ENCODE measurements around the gene UBE2E1.
"Not testable (repeated sequence)": the region's sequence is repeated elsewhere in the genome, so short reads cannot be mapped to it uniquely, and the experiment has no call there.

Gene UBE2E1

DNA sequence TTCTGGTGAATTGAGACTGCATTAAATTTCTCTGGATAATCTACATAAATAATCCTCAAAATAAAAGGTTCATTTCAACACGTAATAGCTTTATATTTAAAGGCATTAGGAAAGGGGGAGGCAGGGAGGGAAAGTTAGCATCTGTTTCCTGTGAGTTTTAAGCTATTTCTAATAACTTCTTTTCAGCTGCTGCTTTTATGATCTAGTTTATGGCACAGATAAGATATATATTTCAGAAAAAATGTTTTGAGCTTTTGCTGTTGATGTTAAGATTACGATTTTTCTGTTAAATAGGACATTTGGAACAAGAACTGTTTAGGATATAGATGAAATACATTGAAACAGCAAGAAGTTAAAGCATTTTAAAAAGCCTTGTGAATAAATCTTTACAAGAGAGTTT is 30.0 kb downstream of the UBE2E1 start:
- Histone ChIP-seq H3K27ac (ENCODE audit: low read length) (no peak overlapping the region), H3K27me3 (ENCODE audit: insufficient read depth, low read length) (no peaks in the 10 kb centered on the region), H3K4me3 (ENCODE audit: low read length) (no peak overlapping the region), H3K9me3 (ENCODE audit: insufficient read depth, low read depth, low read length) (no peaks in the 10 kb centered on the region), H3K4me1 (ENCODE audit: insufficient read depth, low read length) (peaks cover 17% of the 10 kb centered on the region), H3K36me3 (ENCODE audit: insufficient read depth, low read depth, low read length) (no peaks in the 10 kb centered on the region), H3K9ac (ENCODE audit: low read depth, low read length) (no peak overlapping the region)

DNA sequence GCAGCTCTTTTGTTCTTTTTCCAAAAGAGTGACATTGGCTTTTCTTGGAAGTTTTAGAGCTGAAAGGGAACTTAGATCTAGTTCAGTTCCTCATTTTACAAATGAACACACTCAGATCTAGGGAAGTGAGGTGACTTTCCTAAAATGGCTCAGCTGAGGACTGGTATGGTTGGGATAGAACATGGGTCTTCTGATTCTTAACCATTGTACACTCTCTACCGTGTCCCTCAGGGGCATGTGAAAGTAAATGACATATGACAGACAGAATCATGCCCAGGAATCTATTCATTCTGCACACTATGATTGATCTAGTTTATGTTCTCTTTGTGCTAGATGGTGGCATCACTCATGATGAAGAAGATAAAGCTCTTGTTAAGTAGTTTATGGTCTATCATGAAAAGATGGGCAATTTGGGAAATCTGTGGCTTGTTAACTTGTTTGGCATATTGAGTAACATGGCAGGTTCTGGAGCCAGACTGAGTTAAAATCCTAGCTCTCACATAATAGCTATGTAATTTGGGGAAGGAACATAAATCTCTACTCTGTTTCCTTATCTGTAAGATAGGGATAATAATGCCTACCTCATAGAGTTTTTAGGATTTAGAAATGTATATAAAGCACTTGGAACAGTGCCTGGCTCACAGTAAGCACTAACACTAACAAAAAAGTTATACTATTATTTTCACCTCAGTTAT is 30.9 kb downstream of the UBE2E1 start:
- H3K4me1 ChIP-seq (ENCODE audit: insufficient read depth, low read length) = peaks cover 17% of the 10 kb centered on the region
- H3K4me3 ChIP-seq (ENCODE audit: low read length) = no peak overlapping the region
- H3K36me3 ChIP-seq (ENCODE audit: insufficient read depth, low read depth, low read length) = no peaks in the 10 kb centered on the region
- no peaks in the 10 kb centered on the region for H3K27me3 ChIP-seq (ENCODE audit: insufficient read depth, low read length)
- H3K27ac ChIP-seq (ENCODE audit: low read length) = no peak overlapping the region
- H3K9ac ChIP-seq (ENCODE audit: low read depth, low read length) = no peak overlapping the region
- no peaks in the 10 kb centered on the region for H3K9me3 ChIP-seq (ENCODE audit: insufficient read depth, low read depth, low read length)

DNA sequence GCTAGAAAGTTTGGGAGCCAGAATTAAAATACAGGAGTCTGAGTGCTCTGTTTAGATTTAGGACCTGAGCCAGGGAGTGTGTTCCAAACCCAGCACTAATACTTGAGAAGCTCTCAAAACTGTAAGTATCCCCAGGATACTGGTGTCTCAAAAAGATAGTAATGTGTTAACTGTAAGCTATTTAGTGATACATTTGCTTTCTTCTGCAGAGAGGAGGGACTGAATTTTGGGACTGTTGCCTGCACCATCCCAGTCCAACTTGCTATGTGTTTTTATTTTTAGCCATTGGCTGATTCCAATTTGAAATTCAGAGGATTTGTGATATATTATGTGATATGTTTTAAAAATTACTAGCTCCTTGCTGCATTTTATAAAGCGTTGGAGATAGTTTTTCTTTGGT is 31.5 kb downstream of the UBE2E1 start:
- no peak overlapping the region for H3K27ac ChIP-seq (ENCODE audit: low read length)
- H3K27me3 ChIP-seq (ENCODE audit: insufficient read depth, low read length) = no peaks in the 10 kb centered on the region
- H3K4me1 ChIP-seq (ENCODE audit: insufficient read depth, low read length) = peaks cover 17% of the 10 kb centered on the region
- no peak overlapping the region for H3K9ac ChIP-seq (ENCODE audit: low read depth, low read length)
- no peaks in the 10 kb centered on the region for H3K36me3 ChIP-seq (ENCODE audit: insufficient read depth, low read depth, low read length)
- no peak overlapping the region for H3K4me3 ChIP-seq (ENCODE audit: low read length)
- no peaks in the 10 kb centered on the region for H3K9me3 ChIP-seq (ENCODE audit: insufficient read depth, low read depth, low read length)

DNA sequence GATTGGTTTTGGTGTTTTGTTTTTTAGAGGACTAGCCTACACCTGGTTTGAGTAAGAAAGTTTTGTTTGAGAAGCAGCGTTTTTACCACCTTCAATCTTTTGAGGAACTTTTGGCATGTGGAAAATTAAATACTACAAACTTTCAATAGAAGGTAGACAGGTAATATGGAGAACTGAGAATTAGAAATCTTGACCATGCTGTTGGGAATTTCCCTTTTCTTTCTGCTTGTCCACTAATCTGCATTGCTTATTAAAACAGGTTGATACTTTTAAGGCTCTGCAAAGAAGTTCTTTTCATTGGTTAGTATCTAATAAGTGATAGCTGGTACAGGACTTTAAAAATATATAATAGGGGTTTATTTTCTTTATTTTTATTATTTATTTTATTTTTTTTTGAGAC is 31.9 kb downstream of the UBE2E1 start:
- Histone ChIP-seq H3K9ac (ENCODE audit: low read depth, low read length) (no peak overlapping the region), H3K9me3 (ENCODE audit: insufficient read depth, low read depth, low read length) (no peaks in the 10 kb centered on the region), H3K36me3 (ENCODE audit: insufficient read depth, low read depth, low read length) (no peaks in the 10 kb centered on the region), H3K4me1 (ENCODE audit: insufficient read depth, low read length) (peaks cover 17% of the 10 kb centered on the region), H3K27me3 (ENCODE audit: insufficient read depth, low read length) (no peaks in the 10 kb centered on the region), H3K27ac (ENCODE audit: low read length) (no peak overlapping the region), H3K4me3 (ENCODE audit: low read length) (no peak overlapping the region)

DNA sequence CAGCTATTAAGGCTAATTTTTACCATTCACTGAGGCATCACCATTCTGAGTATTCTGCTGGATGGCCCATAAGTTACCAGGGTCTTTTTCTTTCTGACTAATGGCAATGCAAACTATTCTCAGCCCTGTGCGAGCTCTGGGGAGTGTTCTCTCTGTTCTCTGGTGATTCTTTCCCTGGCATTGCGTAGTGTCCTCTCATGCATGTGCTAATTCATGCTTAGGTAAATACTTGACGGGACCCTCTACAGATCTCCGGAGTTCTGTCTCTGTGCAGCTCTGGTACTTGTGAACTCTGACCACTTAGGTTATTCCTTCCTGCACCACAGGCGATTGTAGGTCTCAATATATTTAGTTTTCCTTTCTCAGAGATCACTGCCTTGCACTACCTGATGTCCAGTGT is 34.8 kb downstream of the UBE2E1 start:
- Histone ChIP-seq H3K27me3 (ENCODE audit: insufficient read depth, low read length) (no peaks in the 10 kb centered on the region), H3K9me3 (ENCODE audit: insufficient read depth, low read depth, low read length) (no peaks in the 10 kb centered on the region), H3K9ac (ENCODE audit: low read depth, low read length) (no peak overlapping the region), H3K36me3 (ENCODE audit: insufficient read depth, low read depth, low read length) (0 out of 2 replicates have a peak, but pooled peaks cover 6% of the 10 kb centered on the region), H3K4me1 (ENCODE audit: insufficient read depth, low read length) (peaks cover 13% of the 10 kb centered on the region), H3K27ac (ENCODE audit: low read length) (no peak overlapping the region), H3K4me3 (ENCODE audit: low read length) (no peak overlapping the region)

DNA sequence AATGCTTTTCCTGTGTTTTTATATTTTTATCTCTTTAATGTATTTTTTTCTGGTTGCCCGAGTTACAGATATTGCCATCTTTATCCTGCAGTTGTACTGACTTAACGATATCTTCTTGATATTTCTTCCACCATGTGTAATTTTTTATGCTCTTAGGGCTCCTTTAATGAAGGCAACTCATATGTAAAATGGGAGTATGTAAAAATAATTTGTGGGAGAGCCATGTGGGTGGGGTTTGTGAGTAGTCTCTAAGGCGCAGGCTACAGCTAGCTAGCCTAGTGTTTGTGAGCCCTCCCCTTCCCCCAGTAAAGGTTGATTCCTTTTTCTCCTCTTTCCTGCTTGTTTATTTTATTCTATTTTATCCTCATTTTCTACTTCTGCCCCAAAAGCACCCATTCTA is 38.1 kb downstream of the UBE2E1 start:
- no peak overlapping the region for H3K4me3 ChIP-seq (ENCODE audit: low read length)
- no peak overlapping the region for H3K27ac ChIP-seq (ENCODE audit: low read length)
- peaks cover 13% of the 10 kb centered on the region for H3K4me1 ChIP-seq (ENCODE audit: insufficient read depth, low read length)
- H3K36me3 ChIP-seq (ENCODE audit: insufficient read depth, low read depth, low read length) = 0 out of 2 replicates have a peak, but pooled peaks cover 6% of the 10 kb centered on the region
- H3K9ac ChIP-seq (ENCODE audit: low read depth, low read length) = no peak overlapping the region
- no peaks in the 10 kb centered on the region for H3K27me3 ChIP-seq (ENCODE audit: insufficient read depth, low read length)
- no peaks in the 10 kb centered on the region for H3K9me3 ChIP-seq (ENCODE audit: insufficient read depth, low read depth, low read length)

DNA sequence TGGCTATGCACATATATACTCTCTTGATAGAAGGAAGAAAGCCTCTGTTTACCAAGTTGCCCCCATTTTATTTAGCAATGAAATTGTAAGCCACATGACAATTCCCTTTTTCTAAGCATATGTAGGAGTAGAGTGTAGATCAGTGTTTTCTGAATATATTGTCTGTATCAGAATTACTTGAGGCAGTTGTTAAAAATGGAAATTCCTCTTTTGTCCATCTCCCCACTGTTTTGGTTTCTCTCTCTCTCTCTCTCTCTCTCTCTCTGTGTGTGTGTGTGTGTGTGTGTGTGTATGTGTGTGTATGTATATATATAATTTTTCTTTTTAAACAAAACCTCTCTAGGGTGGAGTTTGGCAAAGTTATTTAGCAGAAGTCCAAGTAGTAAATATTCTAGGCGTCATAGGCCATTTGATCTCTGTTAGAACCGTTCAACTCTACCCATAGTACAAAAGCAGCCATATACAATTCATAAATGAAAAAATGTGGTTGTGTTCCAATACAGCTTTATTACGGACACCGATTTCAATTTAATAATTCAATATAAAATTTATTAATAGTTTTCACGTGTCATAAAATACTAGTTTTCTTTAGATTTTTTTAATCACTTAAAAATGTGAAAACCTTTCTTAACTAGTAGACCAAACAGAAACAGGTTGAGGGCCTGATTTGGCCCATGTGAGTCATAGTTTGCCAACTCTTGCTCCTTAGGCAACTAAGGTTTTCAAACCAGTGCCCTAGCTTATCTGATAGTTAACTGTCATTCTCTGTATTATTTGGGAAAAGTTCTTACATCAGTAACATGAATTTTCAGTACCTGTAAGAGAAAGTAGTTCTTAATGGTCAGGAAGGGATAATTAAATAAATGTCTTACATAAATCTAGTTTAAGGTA is 39.8 kb downstream of the UBE2E1 start:
- 0 out of 2 replicates have a peak, but pooled peaks cover 6% of the 10 kb centered on the region for H3K36me3 ChIP-seq (ENCODE audit: insufficient read depth, low read depth, low read length)
- no peak overlapping the region for H3K9ac ChIP-seq (ENCODE audit: low read depth, low read length)
- peaks cover 3% of the 10 kb centered on the region for H3K4me1 ChIP-seq (ENCODE audit: insufficient read depth, low read length)
- no peak overlapping the region for H3K4me3 ChIP-seq (ENCODE audit: low read length)
- no peaks in the 10 kb centered on the region for H3K27me3 ChIP-seq (ENCODE audit: insufficient read depth, low read length)
- no peaks in the 10 kb centered on the region for H3K9me3 ChIP-seq (ENCODE audit: insufficient read depth, low read depth, low read length)
- H3K27ac ChIP-seq (ENCODE audit: low read length) = no peak overlapping the region

DNA sequence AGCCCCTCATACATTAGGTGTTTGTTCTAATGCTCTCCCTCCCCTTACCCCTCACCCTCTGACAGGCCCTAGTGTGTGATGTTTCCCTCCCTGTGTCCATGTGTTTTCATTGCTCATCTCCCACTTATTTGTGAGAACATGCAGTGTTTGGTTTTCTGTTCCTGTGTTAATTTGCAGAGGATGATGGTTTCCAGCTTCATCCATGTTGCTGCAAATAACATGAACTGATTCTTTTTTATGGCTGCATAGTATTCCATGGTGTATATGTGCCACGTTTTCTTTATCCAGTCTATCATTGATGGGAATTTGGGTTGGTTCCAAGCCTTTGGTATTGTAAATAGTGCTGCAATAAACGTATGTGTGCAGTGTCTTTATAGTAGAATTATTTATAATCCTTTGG is 43.7 kb downstream of the UBE2E1 start:
- H3K4me3 ChIP-seq (ENCODE audit: low read length); H3K27me3 ChIP-seq (ENCODE audit: insufficient read depth, low read length); H3K27ac ChIP-seq (ENCODE audit: low read length); H3K9me3 ChIP-seq (ENCODE audit: insufficient read depth, low read depth, low read length); H3K9ac ChIP-seq (ENCODE audit: low read depth, low read length); H3K4me1 ChIP-seq (ENCODE audit: insufficient read depth, low read length): not testable (repeated sequence)
- H3K36me3 ChIP-seq (ENCODE audit: insufficient read depth, low read depth, low read length) = peaks cover 10% of the 10 kb centered on the region

DNA sequence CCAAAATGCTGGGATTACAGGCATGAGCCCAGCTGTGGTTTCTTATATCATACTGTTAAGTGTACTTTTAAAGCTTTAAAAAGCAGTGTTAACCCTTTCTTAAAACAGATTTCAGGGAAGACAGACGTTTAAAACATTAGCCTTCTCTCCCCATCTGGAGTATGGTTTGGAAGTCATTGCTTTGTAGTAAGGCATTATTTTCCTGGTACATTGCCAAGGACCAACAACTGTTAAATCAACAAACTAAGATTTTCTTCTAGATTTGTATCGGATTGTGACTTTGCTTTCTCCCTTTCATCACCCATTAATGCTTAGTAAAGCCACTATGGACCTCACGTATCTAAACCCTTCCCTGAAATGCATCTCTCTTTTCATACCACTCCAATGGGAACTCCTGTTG is 50.5 kb downstream of the UBE2E1 start:
- peaks cover 2% of the 10 kb centered on the region for H3K4me1 ChIP-seq (ENCODE audit: insufficient read depth, low read length)
- no peak overlapping the region for H3K27ac ChIP-seq (ENCODE audit: low read length)

DNA sequence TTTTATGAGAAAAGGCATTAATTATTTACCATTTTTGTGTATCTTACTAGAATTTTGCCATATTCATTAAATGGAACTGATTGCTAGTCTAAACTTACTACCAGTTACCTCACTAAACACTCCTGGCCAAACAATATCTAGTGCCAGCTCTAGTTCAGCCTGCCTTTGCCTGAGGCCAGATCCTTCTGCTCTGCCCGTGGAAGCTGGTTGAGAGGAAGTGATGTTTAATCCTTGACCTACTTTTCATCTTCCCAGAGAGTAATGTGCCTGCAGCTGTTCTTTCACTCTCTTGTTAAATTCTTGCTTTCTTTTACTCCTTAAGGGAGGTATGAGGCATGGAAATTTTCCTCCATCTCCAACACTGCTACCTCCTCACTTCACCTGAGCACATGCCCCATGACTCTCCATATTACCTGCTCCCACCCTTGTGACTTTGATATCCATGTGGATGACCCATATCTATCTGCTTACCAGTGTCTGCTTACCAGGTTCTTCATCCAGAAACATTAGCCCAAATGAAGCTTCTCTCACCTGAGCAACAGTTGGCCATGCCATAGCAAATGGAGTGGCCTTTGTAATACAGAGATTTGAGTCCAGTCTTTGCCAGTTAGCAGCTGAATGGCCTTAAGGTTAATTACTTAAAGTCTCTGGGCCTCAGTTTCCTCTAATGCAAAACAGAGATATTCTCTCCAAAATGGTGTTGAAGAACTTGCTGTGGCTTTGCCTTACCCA is 53.4 kb downstream of the UBE2E1 start:
- Histone ChIP-seq H3K27ac (ENCODE audit: low read length) (no peak overlapping the region), H3K9me3 (ENCODE audit: insufficient read depth, low read depth, low read length) (no peaks in the 10 kb centered on the region), H3K4me1 (ENCODE audit: insufficient read depth, low read length) (peaks cover 2% of the 10 kb centered on the region), H3K36me3 (ENCODE audit: insufficient read depth, low read depth, low read length) (no peaks in the 10 kb centered on the region), H3K4me3 (ENCODE audit: low read length) (no peak overlapping the region), H3K27me3 (ENCODE audit: insufficient read depth, low read length) (no peaks in the 10 kb centered on the region), H3K9ac (ENCODE audit: low read depth, low read length) (no peak overlapping the region)

More for the DNA sequence above, 50.5 kb downstream of the UBE2E1 start:
- H3K36me3 ChIP-seq (ENCODE audit: insufficient read depth, low read depth, low read length) = peaks cover 9% of the 10 kb centered on the region
- H3K9ac ChIP-seq (ENCODE audit: low read depth, low read length) = no peak overlapping the region
- H3K4me3 ChIP-seq (ENCODE audit: low read length) = no peak overlapping the region
- H3K9me3 ChIP-seq (ENCODE audit: insufficient read depth, low read depth, low read length) = no peaks in the 10 kb centered on the region
- H3K27me3 ChIP-seq (ENCODE audit: insufficient read depth, low read length) = no peaks in the 10 kb centered on the region

DNA sequence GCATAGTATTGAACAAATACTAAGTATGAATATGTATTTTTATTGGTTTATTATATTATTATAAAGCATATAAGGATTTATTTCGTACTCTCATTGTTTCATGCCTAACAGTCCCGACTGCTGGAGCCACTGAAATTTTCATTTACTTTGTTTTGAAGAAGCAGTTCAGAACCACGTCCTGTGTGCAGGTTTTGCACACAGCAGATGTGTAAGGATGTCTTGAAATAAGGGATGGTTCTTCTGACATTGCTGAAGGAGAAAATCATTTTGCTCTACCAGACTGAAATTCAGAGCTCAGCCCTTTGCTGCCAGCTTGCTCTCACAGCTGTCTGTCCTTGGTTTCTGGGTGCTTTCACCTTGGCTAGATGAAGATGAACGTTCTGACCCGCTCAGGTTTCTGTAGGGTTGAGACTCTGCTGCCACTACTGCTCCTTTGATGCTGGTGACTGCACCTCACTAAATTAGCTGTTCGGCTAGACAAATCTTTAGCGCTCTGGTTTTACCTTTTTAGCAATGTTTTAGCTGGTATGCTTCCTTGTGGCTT is 54.2 kb downstream of the UBE2E1 start:
- no peak overlapping the region for H3K9ac ChIP-seq (ENCODE audit: low read depth, low read length)
- no peaks in the 10 kb centered on the region for H3K27me3 ChIP-seq (ENCODE audit: insufficient read depth, low read length)
- no peaks in the 10 kb centered on the region for H3K36me3 ChIP-seq (ENCODE audit: insufficient read depth, low read depth, low read length)

More for the DNA sequence above, 54.2 kb downstream of the UBE2E1 start:
- H3K9me3 ChIP-seq (ENCODE audit: insufficient read depth, low read depth, low read length) = no peaks in the 10 kb centered on the region
- no peak overlapping the region for H3K27ac ChIP-seq (ENCODE audit: low read length)
- no peak overlapping the region for H3K4me3 ChIP-seq (ENCODE audit: low read length)
- peaks cover 2% of the 10 kb centered on the region for H3K4me1 ChIP-seq (ENCODE audit: insufficient read depth, low read length)

Data from iPS-20b (cell line).